NCI-H2029 treated with DMSO at 0.1 percent for 48 hours (cell line): ENCODE results near the gene FSTL4.

ENCODE experiments used
- DNase-seq: peaks from one replicate; lab custom pipeline; 2025; lab: John Stamatoyannopoulos, UW

The FSTL4 gene

DNA sequence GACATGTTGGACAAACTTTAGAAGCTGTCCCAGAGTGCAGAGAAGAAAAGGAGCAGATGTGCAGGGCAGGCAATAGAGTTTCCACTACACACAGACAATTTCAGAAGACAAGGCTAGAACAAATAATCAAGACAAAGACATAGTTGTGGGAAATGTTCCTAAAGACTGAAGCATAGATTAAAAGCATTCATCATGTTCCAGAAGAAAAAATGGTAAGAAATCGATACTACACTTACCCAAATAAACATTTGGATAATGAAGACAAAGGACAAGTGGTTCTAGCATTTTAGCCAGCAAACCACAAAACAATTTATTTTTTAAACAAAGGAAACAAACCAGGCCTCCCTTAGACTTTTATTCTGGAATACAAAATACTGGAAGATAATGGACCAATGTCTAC is 97.9 kb downstream of the FSTL4 start:
- DNase-seq: peak; percentile 57

- no peak for DNase-seq
These were observed 99.4 kb downstream of the FSTL4 start for GRCh38 chr5:133512896-133513295.

GRCh38 chr5:133511653-133512235 is 100.6 kb downstream of the FSTL4 start:
- no peak for DNase-seq

- DNase-seq: no peak
These were observed 101.6 kb downstream of the FSTL4 start for GRCh38 chr5:133510634-133511262.

DNA sequence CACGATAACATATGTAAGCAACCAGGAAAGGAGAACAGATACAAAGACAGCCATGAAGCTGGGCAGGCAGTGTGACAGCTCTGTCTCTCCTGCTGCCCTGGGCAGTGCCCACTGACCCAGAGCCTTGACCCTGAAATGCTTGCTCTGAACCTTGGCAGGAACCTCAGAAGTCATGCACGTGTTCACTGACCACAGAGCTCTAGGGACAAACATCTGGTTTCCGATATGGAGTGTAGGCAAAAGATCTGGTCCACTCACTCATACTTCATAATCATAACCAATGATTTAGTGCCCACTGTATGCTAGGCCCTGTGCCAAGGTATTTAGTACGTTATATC is 102.6 kb downstream of the FSTL4 start:
- DNase-seq: no peak

- DNase-seq: peak; percentile 35
These were observed 103.2 kb downstream of the FSTL4 start for GRCh38 chr5:133508845-133509741.

- DNase-seq: no peak
These were observed 104.0 kb downstream of the FSTL4 start for GRCh38 chr5:133508331-133508730.

DNA sequence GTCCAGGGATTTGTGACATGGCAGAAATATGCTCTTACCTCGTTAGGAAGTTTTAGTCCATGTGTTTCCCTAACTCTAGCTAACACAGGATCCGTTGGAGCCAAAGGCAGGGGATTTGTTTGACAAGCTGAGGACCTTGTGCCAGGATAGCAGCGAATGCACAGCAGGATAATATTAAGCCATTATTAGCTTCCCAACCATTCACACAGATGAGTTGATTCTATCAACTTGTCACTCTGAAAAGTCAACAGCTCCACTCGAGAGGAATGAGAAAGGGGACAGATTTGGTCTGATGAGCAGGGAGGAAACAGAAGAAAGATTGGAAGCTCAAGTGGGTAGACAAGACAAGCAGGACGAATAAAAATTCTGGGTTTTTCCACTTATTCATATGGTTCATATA is 106.2 kb downstream of the FSTL4 start:
- no peak for DNase-seq

- no peak for DNase-seq
These were observed 108.8 kb downstream of the FSTL4 start for GRCh38 chr5:133503511-133503910.

DNA sequence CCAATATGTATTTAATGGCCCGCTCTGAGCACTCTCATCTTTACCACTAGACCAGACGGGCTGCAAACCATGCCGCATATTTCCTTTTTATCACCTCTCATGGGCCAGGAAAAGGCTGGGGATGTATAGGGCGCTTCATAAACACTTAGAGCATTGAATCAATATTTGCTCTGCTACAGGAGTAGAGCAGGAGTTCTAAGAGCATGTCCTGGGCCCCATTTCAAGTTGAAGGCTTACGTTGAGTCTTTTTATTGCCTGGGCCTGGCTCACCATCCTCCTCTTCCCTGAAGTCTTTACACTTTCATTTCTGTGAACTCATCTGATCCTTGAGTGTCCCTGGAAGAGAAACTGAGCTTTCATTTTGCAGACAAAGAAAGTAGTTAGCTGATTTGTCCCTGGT is 112.4 kb downstream of the FSTL4 start:
- peak; percentile 92 for DNase-seq

DNA sequence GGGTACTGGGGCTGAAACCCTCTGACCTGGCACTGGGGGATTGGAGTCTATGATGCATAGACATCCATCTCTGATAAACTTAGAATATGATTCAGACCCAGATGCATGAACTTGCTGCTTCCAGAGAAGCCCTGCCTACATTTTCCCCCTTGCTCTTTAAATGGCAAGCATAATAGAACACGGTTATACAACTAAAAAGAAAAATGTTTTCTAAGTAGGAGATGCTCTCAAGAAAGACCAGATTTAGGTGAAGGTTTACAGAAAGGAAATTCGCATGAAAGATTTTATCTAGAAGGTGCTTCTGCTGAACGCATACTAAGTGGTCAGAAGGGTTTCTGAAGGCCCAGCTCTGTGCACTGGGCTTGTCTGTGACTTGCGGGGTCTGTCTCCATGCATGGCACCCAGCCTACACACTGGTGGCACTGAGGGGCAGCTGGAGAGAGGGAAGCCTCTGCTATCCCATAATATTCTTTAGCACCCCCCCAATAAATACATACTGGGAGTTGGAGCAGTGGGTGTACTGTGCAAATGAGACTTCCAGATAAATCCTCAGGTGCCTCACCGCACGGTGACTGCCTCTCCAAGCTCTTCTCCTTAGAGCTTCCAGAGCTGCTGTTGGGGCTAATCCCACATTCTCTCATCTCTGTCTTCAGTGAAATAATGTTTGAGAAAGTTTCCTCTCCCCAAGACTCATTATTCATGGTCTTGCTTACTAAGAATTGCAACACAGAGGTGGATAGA is 114.6 kb downstream of the FSTL4 start:
- DNase-seq: no peak

DNA sequence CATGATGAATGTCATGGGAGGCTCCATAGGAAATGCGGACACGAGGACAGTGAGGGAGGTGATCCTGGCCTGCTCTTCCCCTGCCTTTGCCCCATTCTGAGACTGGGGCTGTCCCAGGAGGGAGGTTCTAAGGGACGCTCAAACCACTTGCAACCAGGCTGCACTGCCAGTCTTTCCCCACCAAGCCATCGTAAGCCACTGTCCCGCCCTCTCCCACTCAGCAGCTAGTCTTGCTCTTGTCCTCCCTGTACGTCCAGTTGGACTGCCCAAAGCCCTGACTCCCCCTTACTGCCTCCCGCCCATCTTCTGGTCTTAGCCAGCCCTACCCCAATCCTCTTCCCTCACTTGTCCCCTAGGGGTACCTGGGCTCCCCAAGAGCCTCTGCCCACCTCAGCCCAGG is 115.7 kb downstream of the FSTL4 start:
- no peak for DNase-seq

- no peak for DNase-seq
These were observed 117.5 kb downstream of the FSTL4 start for GRCh38 chr5:133494923-133495246.

DNA sequence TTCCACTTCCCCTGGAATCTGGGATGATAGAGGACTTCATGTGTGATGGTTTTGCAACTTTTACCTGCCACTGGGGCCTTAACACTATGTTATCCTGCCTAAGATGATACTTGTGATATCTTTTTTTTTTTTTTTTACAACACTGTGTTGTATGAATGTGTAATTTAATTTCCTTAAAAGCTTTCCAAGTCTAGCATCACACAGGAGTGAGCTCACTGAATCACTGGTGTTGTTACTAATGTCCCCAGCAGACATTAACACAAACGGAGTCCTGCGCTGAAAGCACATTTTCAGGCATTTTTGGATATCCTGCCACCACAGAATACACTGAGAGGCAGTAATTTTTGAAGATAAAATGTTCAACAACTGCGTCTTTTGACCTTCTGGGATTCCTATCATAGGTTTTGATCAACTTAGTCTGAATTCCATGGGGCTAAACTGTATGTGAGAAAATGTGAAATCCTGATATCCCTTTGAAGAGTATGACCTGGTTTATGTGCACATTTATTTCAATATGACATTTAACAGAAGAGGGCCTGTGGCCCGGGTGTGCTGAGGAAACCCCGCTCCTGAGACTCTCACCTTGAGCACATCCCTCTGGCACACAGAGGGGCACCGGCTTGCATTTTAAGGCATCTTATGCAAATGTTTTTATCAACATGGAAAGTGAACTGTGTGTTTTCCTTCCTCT is 118.0 kb downstream of the FSTL4 start:
- DNase-seq: no peak

GRCh38 chr5:133489632-133490031 is 122.7 kb downstream of the FSTL4 start:
- peak; percentile 92 for DNase-seq

DNA sequence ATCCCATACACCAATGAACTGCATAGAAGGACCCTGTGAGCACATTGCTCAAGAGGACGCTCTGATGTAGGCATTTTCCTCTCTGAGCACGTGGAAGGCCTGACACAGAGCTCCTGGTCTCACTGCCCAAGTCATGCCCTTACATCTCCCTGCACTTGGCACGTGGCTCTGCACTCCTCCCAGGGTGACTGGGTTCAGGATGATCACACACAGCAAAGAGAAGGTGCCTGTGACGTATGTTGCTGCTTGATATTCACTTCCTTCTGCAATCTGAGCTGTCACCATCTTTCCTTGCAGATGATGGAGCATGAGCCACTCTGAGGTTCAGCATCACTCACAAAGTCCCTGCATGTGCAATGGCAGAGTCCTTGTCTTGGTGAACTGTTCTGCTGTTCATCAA is 125.2 kb downstream of the FSTL4 start:
- DNase-seq: no peak

DNA sequence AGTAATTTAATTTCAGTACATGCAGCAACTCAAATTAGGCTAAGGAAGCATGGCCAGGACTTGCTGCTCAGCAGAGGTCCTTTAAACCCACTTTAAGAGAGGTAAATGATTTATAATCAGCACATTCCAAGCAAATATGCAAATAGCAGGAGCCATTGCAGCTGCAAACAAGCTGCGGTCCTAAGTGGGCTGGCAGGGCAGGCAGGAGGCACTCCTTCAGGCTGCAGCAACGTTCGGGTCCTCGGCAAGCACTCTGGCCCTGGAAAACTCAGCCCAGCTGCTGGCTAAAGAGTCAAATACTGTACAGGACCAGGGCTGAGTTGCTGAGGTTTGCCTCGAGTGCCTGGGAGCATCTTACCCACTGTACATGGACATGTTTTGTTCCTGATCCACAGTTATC is 126.9 kb downstream of the FSTL4 start:
- DNase-seq: no peak

DNA sequence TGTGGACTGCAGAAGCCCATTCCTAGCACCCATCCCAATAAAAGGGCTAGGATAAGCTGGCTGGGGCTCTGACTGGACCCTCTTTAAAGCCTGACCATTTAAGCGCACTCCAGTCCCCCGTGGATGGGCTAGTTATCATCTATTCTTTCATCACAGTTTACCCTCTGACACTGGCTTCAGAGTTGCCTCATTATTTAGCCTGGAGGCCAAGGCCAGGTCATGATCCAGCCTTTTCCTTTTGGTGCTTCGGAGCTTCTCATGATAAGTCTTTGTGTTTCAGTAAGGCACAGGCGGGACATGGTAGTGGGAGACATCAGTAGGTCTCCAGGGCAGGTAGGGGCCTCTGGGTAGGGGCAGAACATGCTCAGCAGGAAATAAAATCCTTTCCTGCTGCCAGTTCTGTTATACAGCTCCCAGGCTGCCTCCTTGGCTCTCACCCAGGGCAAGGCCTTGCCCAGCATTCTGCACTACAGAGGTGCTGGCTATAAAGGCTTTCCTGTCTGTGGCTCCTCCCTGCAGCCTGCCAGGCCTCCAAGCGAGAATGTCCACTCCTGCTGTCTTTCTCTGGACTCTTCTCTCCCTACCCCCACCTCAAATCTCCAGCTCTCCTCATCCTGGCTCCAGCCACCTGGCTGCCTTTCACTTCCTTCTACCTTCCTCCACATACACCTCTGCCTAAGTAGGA is 128.8 kb downstream of the FSTL4 start:
- DNase-seq: peak; percentile 31

DNA sequence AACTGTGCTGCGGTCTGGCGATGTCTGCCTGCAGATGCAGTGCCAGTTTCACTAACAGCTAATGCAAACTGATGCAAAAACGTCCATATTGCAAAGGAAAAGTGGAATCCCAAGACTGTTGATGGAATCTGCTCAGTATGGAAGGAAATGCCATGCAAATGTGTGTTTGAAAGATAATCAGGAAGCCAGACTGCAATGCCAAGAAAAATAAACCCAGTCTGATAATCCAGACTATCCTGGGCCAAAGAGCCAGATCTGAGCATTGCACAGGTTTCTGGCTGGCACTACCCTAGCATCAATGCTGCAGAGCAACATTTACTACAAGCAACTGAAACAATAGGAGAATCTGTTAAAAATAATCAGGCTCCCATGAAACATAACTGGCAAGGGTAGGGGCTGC is 130.3 kb downstream of the FSTL4 start:
- DNase-seq: no peak

DNA sequence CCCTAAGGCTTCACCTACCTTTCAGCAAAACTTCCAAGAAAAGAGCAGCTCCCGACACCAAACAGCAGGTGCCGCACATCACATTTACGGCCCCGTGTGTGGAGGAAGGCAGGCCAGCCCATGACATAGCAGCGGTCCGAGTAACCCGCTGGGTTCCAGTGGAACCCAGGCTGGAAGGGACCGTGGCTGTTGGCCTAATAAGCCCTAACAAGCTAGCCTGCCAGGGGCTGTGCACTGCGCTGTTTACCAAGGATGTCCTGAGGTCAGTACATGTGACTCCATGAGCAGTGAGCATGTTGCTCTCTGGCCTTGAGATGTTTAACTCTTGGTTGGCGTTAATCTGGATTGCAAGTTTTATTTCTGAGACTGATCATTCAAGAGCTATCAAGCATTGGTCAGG is 131.5 kb downstream of the FSTL4 start:
- no peak for DNase-seq

GRCh38 chr5:133480366-133480765 is 132.0 kb downstream of the FSTL4 start:
- DNase-seq: no peak
